ENCODE measurements around the gene NMNAT2. TPM values are rescaled to one million over a fixed set of nuclear protein-coding genes. Genes with fewer than 3 reads are reported as not detected.

NMNAT2 gene
- polyA plus RNA-seq, 3 donors: 0.22 to 0.43 TPM; not detected in 1

DNA sequence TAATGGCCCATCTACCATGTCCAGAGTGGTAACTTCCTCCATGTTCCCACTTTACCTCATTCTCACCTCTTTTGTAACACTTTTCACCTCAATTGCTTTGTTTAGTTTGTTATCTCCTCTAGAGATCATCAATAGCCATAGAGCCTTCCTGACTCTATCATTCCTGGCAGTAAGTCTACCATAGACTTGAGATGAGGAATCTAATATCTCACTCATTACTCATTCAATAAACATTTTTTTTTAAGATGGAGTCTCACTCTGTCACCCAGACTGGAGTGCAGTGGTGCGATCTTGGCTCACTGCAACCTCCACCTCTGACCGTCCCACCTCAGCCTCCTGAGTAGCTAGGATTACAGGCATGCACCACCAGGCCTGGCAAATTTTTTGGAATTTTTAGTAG, 7.1 kb downstream of the NMNAT2 start:
- Histone ChIP-seq H3K4me3 (replicated peaks in 1 of 3; ENCODE audit: low read depth in 2 of 3, low read length in 3 of 3) (no peak overlapping the region), H3K79me2 (ENCODE audit: insufficient read depth, low read length) (no peaks in the 10 kb centered on the region), H3K9ac (ENCODE audit: insufficient read depth, low read length, poor library complexity, severe bottlenecking) (no peak overlapping the region), H3K4me1 (ENCODE audit: control insufficient read depth in 1 of 2, insufficient read depth in 2 of 2, low read length in 2 of 2) (no peaks in the 10 kb centered on the region), H3K36me3 (replicated peaks in 1 of 2; ENCODE audit: control insufficient read depth in 1 of 2, insufficient read depth in 2 of 2, low read length in 2 of 2) (no peaks in the 10 kb centered on the region), H2AFZ (ENCODE audit: insufficient read depth, low read depth, low read length, poor library complexity, severe bottlenecking) (no peak overlapping the region), H3K9me3 (replicated peaks in 1 of 2; ENCODE audit: control insufficient read depth in 1 of 2, insufficient read depth in 1 of 2, low read length in 2 of 2) (peaks cover 0 to 1% of the 10 kb centered on the region in 2 donors), H4K20me1 (ENCODE audit: insufficient read depth, low read length) (no peaks in the 10 kb centered on the region), H3K4me2 (replicated peaks; ENCODE audit: extremely low read depth, low read length, poor library complexity, severe bottlenecking) (no peak overlapping the region), H3K27me3 (ENCODE audit: control insufficient read depth in 2 of 2, insufficient read depth in 2 of 2, low read length in 2 of 2) (peaks cover 19 to 26% of the 10 kb centered on the region in 2 donors), H3K27ac (ENCODE audit: low read depth in 1 of 2, low read length in 2 of 2) (no peak overlapping the region)
- no peak for DNase-seq
- no peak overlapping the region for H3K27ac Mint-ChIP-seq
- peaks cover 0 to 4% (median 0%) of the 10 kb centered on the region in 7 donors for H3K9me3 Mint-ChIP-seq
- intact Hi-C loops (cut with micrococcal nuclease): no loop called here
- TF ChIP-seq, protein P1, sequence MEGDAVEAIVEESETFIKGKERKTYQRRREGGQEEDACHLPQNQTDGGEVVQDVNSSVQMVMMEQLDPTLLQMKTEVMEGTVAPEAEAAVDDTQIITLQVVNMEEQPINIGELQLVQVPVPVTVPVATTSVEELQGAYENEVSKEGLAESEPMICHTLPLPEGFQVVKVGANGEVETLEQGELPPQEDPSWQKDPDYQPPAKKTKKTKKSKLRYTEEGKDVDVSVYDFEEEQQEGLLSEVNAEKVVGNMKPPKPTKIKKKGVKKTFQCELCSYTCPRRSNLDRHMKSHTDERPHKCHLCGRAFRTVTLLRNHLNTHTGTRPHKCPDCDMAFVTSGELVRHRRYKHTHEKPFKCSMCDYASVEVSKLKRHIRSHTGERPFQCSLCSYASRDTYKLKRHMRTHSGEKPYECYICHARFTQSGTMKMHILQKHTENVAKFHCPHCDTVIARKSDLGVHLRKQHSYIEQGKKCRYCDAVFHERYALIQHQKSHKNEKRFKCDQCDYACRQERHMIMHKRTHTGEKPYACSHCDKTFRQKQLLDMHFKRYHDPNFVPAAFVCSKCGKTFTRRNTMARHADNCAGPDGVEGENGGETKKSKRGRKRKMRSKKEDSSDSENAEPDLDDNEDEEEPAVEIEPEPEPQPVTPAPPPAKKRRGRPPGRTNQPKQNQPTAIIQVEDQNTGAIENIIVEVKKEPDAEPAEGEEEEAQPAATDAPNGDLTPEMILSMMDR (IDR thresholded peaks at IDR 0.05): no peak
- no peak overlapping the region for H3K4me3 Mint-ChIP-seq
- WGBS (ENCODE audit: insufficient coverage): 100% methylated on average over 2 of the region's 2 CpGs
- H3K27me3 Mint-ChIP-seq (ENCODE audit: low read depth in 3 of 3): peaks cover 17 to 37% (median 21%) of the 10 kb centered on the region in 3 donors
- H3K4me1 Mint-ChIP-seq: no peaks in the 10 kb centered on the region
- no peaks in the 10 kb centered on the region for H3K36me3 Mint-ChIP-seq

DNA sequence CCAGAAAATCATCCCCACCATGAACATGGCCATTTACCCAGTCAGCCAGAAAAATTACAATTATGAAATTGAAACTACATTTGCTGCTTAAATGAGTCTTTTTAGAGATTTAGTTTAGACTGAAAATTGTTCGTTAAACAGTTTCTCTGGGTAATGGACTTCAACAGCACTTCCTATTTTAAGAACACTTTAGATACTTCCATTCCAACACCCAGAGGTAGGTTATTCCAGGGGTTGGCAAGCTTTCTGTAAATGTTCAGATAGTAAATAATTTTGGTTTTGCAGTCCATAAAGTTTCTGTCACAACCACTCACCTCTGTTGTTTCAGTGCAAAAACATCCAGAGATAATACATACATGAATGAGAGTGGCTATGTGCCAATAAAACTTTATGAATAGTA, 10.2 kb downstream of the NMNAT2 start:
- peaks cover 8 to 9% of the 10 kb centered on the region in 2 donors for H3K27me3 ChIP-seq (ENCODE audit: control insufficient read depth in 2 of 2, insufficient read depth in 2 of 2, low read length in 2 of 2)
- H4K20me1 ChIP-seq (ENCODE audit: insufficient read depth, low read length): no peaks in the 10 kb centered on the region
- DNase-seq: no peak
- no peaks in the 10 kb centered on the region for H3K9me3 ChIP-seq (replicated peaks in 1 of 2; ENCODE audit: control insufficient read depth in 1 of 2, insufficient read depth in 1 of 2, low read length in 2 of 2)
- Mint-ChIP-seq H3K36me3 (no peaks in the 10 kb centered on the region), H3K4me1 (no peaks in the 10 kb centered on the region), H3K27ac (no peak overlapping the region), H3K4me3 (no peak overlapping the region), H3K27me3 (ENCODE audit: low read depth in 3 of 3) (peaks cover 11 to 33% (median 16%) of the 10 kb centered on the region in 3 donors), H3K9me3 (peaks cover 0 to 2% (median 0%) of the 10 kb centered on the region in 7 donors)
- no peak overlapping the region for H3K9ac ChIP-seq (ENCODE audit: insufficient read depth, low read length, poor library complexity, severe bottlenecking)
- H3K27ac ChIP-seq (ENCODE audit: low read depth in 1 of 2, low read length in 2 of 2): no peak overlapping the region
- H3K36me3 ChIP-seq (replicated peaks in 1 of 2; ENCODE audit: control insufficient read depth in 1 of 2, insufficient read depth in 2 of 2, low read length in 2 of 2): no peaks in the 10 kb centered on the region
- H3K4me3 ChIP-seq (replicated peaks in 1 of 3; ENCODE audit: low read depth in 2 of 3, low read length in 3 of 3): no peak overlapping the region
- no CpG with 5 or more reads among the region's 1 CpG for WGBS (ENCODE audit: insufficient coverage)
- H2AFZ ChIP-seq (ENCODE audit: insufficient read depth, low read depth, low read length, poor library complexity, severe bottlenecking): no peak overlapping the region
- H3K4me1 ChIP-seq (ENCODE audit: control insufficient read depth in 1 of 2, insufficient read depth in 2 of 2, low read length in 2 of 2): no peaks in the 10 kb centered on the region
- TF ChIP-seq, protein P1 (IDR thresholded peaks at IDR 0.05): no peak
- intact Hi-C loops (cut with micrococcal nuclease): no loop called here
- H3K4me2 ChIP-seq (replicated peaks; ENCODE audit: extremely low read depth, low read length, poor library complexity, severe bottlenecking): no peak overlapping the region
- no peaks in the 10 kb centered on the region for H3K79me2 ChIP-seq (ENCODE audit: insufficient read depth, low read length)

Data from CD14-positive monocyte (primary cell).